Smooth muscle cell (in vitro differentiated cells): ENCODE data around the gene LHX3. TPM values are rescaled to one million over a fixed set of nuclear protein-coding genes. Genes with fewer than 3 reads are reported as not detected.

Experiments
- DNase-seq: peaks from one replicate; lab custom pipeline; 2025; ENCODE audit not compliant: unreplicated experiment; lab: John Stamatoyannopoulos, UW
- H2AFZ ChIP-seq: fragments of 200-600 bp; sonication (generic); 2 replicates; pipeline ENCODE4 v1.6.0; 2016; ENCODE audit warnings: antibody characterized with exemption, low read depth, mild to moderate bottlenecking
- H3F3A ChIP-seq: fragments of 200-600 bp; sonication (generic); 2 replicates; pipeline ENCODE4 v1.6.0; 2017; ENCODE audit warnings: antibody characterized with exemption, low read depth
- H3K27ac ChIP-seq: fragments of 200-600 bp; sonication (generic); 2 replicates; pipeline ENCODE4 v1.5.1; 2016; ENCODE audit warnings: low read depth, mild to moderate bottlenecking
- H3K27me3 ChIP-seq: fragments of 200-600 bp; sonication (generic); 2 replicates; pipeline ENCODE4 v1.6.1; 2016; ENCODE audit warnings: low read depth, mild to moderate bottlenecking
- H3K36me3 ChIP-seq: fragments of 200-600 bp; sonication (generic); 2 replicates; pipeline ENCODE4 v1.5.1; 2016; ENCODE audit warnings: low read depth
- H3K4me1 ChIP-seq: fragments of 200-600 bp; sonication (generic); 2 replicates; pipeline ENCODE4 v1.5.1; 2016; ENCODE audit warnings: low read depth
- H3K4me2 ChIP-seq: fragments of 200-600 bp; sonication (generic); 2 replicates; pipeline ENCODE4 v1.6.0; 2016; ENCODE audit warnings: mild to moderate bottlenecking
- H3K4me3 ChIP-seq: fragments of 200-600 bp; sonication (generic); 2 replicates; pipeline ENCODE4 v1.5.1; 2016; ENCODE audit warnings: mild to moderate bottlenecking
- H3K79me2 ChIP-seq: fragments of 200-600 bp; sonication (generic); 2 replicates; pipeline ENCODE4 v1.6.0; 2016; ENCODE audit warnings: low read depth, mild to moderate bottlenecking
- H3K9ac ChIP-seq: fragments of 200-600 bp; sonication (generic); 2 replicates; pipeline ENCODE4 v1.6.0; 2016; ENCODE audit warnings: low read depth
- H3K9me3 ChIP-seq: fragments of 200-600 bp; sonication (generic); replicated peaks from 2 replicates; pipeline ENCODE4 v1.5.1; 2016; ENCODE audit warnings: low read depth
- H4K20me1 ChIP-seq: fragments of 200-600 bp; sonication (generic); 2 replicates; pipeline ENCODE4 v1.6.0; 2016; ENCODE audit warnings: low read depth
- CTCF ChIP-seq: fragments of 200-600 bp; sonication (generic); IDR thresholded peaks from 2 replicates; pipeline ENCODE4 v1.5.1; 2017; ENCODE audit warnings: borderline replicate concordance, mild to moderate bottlenecking, antibody characterized with exemption; ENCODE audit not compliant: insufficient read depth, poor library complexity, severe bottlenecking
- WGBS: methylation state at CpG from one replicate; pipeline ENCODE4 v1.1.7; 2016; ENCODE audit warnings: low lambda C conversion rate; 5-methylcytosine and 5-hydroxymethylcytosine counted together
- polyA plus RNA-seq: library from polyadenylated mRNA; unstranded; fragments of >200 nt; fragmentation: Nextera tagmentation; extraction: Ambion mirVana; gene quantifications from 2 replicates; pipeline ENCODE4 v1.2.1, GENCODE V29; 2016
- total RNA-seq: library from RNA; depleted of rRNA; stranded (reverse); fragments of >200 nt; gene quantifications from 2 replicates; pipeline ENCODE4 v1.2.3, GENCODE V29; 2014

The LHX3 gene
- total and polyA plus RNA-seq, 2 experiments from 2014 or later, result not detected

GRCh38 chr9:136175616-136176197 is 29.2 kb downstream of the LHX3 start:
- peaks cover 30% of the 10 kb centered on the region for H3K4me1 ChIP-seq
- H3F3A ChIP-seq, result no peaks in the 10 kb centered on the region
- TF ChIP-seq CTCF, result no peak
- no peaks in the 10 kb centered on the region for H3K36me3 ChIP-seq
- H3K4me3 ChIP-seq, result no peak overlapping the region
- no peak overlapping the region for H2AFZ ChIP-seq
- no peaks in the 10 kb centered on the region for H3K79me2 ChIP-seq
- H3K27ac ChIP-seq, result no peak overlapping the region
- 81% methylated on average over 12 of the region's 12 CpGs for WGBS
- no peak overlapping the region for H3K9ac ChIP-seq
- H3K27me3 ChIP-seq, result no peaks in the 10 kb centered on the region
- no peaks in the 10 kb centered on the region for H4K20me1 ChIP-seq
- no peaks in the 10 kb centered on the region for H3K9me3 ChIP-seq
- H3K4me2 ChIP-seq, result no peak overlapping the region
- no peak for DNase-seq

- 75% methylated on average over 8 of the region's 8 CpGs for WGBS
- no peaks in the 10 kb centered on the region for H3K9me3 ChIP-seq
- no peak for DNase-seq
- no peak overlapping the region for H3K27ac ChIP-seq
- no peaks in the 10 kb centered on the region for H4K20me1 ChIP-seq
- no peak overlapping the region for H3K4me2 ChIP-seq
- H3K79me2 ChIP-seq, result no peaks in the 10 kb centered on the region
- no peaks in the 10 kb centered on the region for H3K27me3 ChIP-seq
- peaks cover 30% of the 10 kb centered on the region for H3K4me1 ChIP-seq
- H3K4me3 ChIP-seq, result no peak overlapping the region
- no peak overlapping the region for H2AFZ ChIP-seq
- TF ChIP-seq CTCF, result no peak
- no peaks in the 10 kb centered on the region for H3K36me3 ChIP-seq
- no peaks in the 10 kb centered on the region for H3F3A ChIP-seq
- no peak overlapping the region for H3K9ac ChIP-seq
These were observed 29.9 kb downstream of the LHX3 start for GRCh38 chr9:136174779-136175615.

- H3F3A ChIP-seq, result no peaks in the 10 kb centered on the region
- peaks cover under 1% of the 10 kb centered on the region for H3K27me3 ChIP-seq
- no peak for DNase-seq
- H3K36me3 ChIP-seq, result no peaks in the 10 kb centered on the region
- 92% methylated on average over 14 of the region's 14 CpGs for WGBS
- no peak for TF ChIP-seq CTCF
- H3K79me2 ChIP-seq, result no peaks in the 10 kb centered on the region
- no peak overlapping the region for H3K4me2 ChIP-seq
- no peaks in the 10 kb centered on the region for H3K9me3 ChIP-seq
- no peaks in the 10 kb centered on the region for H4K20me1 ChIP-seq
- no peak overlapping the region for H2AFZ ChIP-seq
- no peak overlapping the region for H3K9ac ChIP-seq
- no peak overlapping the region for H3K27ac ChIP-seq
- H3K4me1 ChIP-seq, result peaks cover 25% of the 10 kb centered on the region
- no peak overlapping the region for H3K4me3 ChIP-seq
These were observed 31.2 kb downstream of the LHX3 start for GRCh38 chr9:136173648-136174290.
